Suprapubic skin (tissue), 4 donors: ENCODE data around the gene SMURF2. TPM values are rescaled to one million over a fixed set of nuclear protein-coding genes. Genes with fewer than 3 reads are reported as not detected.

ENCODE experiments used
- DNase-seq, 2 donors: peaks; one replicate each; pipeline ENCODE4 v3.0.0-alpha.2; 2019; ENCODE audit warnings: low spot score in 2 of 2
- H3K27ac ChIP-seq: fragments of 200-600 bp; sonication (generic); one replicate; pipeline ENCODE4 v1.5.1; 2019
- H3K27me3 ChIP-seq: fragments of 200-600 bp; sonication (generic); one replicate; pipeline ENCODE4 v1.5.1; 2019
- H3K36me3 ChIP-seq: fragments of 200-600 bp; sonication (generic); one replicate; pipeline ENCODE4 v1.5.1; 2019
- H3K4me1 ChIP-seq: fragments of 200-600 bp; sonication (generic); one replicate; pipeline ENCODE4 v1.5.1; 2019
- H3K4me3 ChIP-seq: fragments of 200-600 bp; sonication (generic); one replicate; pipeline ENCODE4 v1.5.1; 2019; ENCODE audit warnings: mild to moderate bottlenecking
- H3K9me3 ChIP-seq: fragments of 200-600 bp; sonication (generic); one replicate; pipeline ENCODE4 v1.5.1; 2019
- CTCF ChIP-seq, 2 donors: fragments of 200-600 bp in 1 of 2; fragments of 450-650 bp in 1 of 2; sonication (generic) in 1 of 2; IDR thresholded peaks; one replicate each; pipeline ENCODE4 v1.5.1; 2016 to 2019; ENCODE audit warnings: antibody characterized with exemption in 2 of 2, mild to moderate bottlenecking in 1 of 2, moderate library complexity in 1 of 2
- EP300 ChIP-seq: sonication (generic); formaldehyde crosslinking; IDR thresholded peaks from one replicate; pipeline ENCODE4 v1.6.1; 2017; ENCODE audit warnings: antibody characterized with exemption
- POLR2A ChIP-seq, 2 donors: fragments of 450-650 bp; IDR thresholded peaks; one replicate each; pipeline ENCODE4 v1.6.1; 2017; ENCODE audit warnings: antibody characterized with exemption in 2 of 2, mild to moderate bottlenecking in 2 of 2, moderate library complexity in 2 of 2
- POLR2AphosphoS5 ChIP-seq, 3 donors: sonication (generic); formaldehyde crosslinking; IDR thresholded peaks; one replicate each; pipeline ENCODE4 v1.6.1; 2017; ENCODE audit warnings: antibody characterized with exemption in 3 of 3
- WGBS: methylation state at CpG from one replicate; pipeline ENCODE4 v1.1.5; 2018; 5-methylcytosine and 5-hydroxymethylcytosine counted together
- total RNA-seq, 4 donors: library from RNA; depleted of rRNA; stranded (reverse); fragments of >200 nt; gene quantifications; one replicate each; pipeline ENCODE4 v1.1.0, GENCODE V29; 2016

The SMURF2 gene
- total RNA-seq, 4 donors from 2014 or later = 19.4 to 28.6 (median 25.2) TPM

GRCh38 chr17:64657610-64658125 lies 4.4 kb downstream of the SMURF2 start:
- Histone ChIP-seq H3K27ac (no peak overlapping the region), H3K27me3 (no peaks in the 10 kb centered on the region), H3K4me1 (peaks cover 44% of the 10 kb centered on the region), H3K9me3 (no peaks in the 10 kb centered on the region), H3K36me3 (no peaks in the 10 kb centered on the region), H3K4me3 (no peak overlapping the region)
- TF ChIP-seq CTCF (IDR thresholded peaks at IDR 0.05) (no peak), EP300 (no peak), POLR2A (IDR thresholded peaks at IDR 0.05) (no peak), POLR2AphosphoS5 (IDR thresholded peaks at IDR 0.05) (no peak)
- 80% methylated on average over 6 of the region's 6 CpGs for WGBS
- DNase-seq = no peak

GRCh38 chr17:64655704-64656103 lies 6.4 kb downstream of the SMURF2 start:
- no peak overlapping the region for H3K4me3 ChIP-seq
- H3K36me3 ChIP-seq = no peaks in the 10 kb centered on the region
- H3K27ac ChIP-seq = no peak overlapping the region
- no peaks in the 10 kb centered on the region for H3K27me3 ChIP-seq
- TF ChIP-seq CTCF (IDR thresholded peaks at IDR 0.05) = no peak
- TF ChIP-seq EP300 = no peak
- TF ChIP-seq POLR2A (IDR thresholded peaks at IDR 0.05) = no peak
- TF ChIP-seq POLR2AphosphoS5 (IDR thresholded peaks at IDR 0.05) = no peak
- H3K9me3 ChIP-seq = no peaks in the 10 kb centered on the region
- no peak for DNase-seq
- peaks cover 43% of the 10 kb centered on the region for H3K4me1 ChIP-seq
- WGBS = 94% methylated on average over 2 of the region's 2 CpGs

GRCh38 chr17:64653985-64654355 lies 8.1 kb downstream of the SMURF2 start:
- 55% methylated on average over 4 of the region's 4 CpGs for WGBS
- Histone ChIP-seq H3K27me3 (no peaks in the 10 kb centered on the region), H3K4me1 (peaks cover 28% of the 10 kb centered on the region), H3K27ac (no peak overlapping the region), H3K9me3 (no peaks in the 10 kb centered on the region), H3K36me3 (no peaks in the 10 kb centered on the region), H3K4me3 (no peak overlapping the region)
- TF ChIP-seq POLR2AphosphoS5 (IDR thresholded peaks at IDR 0.05) (no peak), EP300 (no peak), POLR2A (IDR thresholded peaks at IDR 0.05) (no peak), CTCF (IDR thresholded peaks at IDR 0.05) (no peak)
- DNase-seq = no peak

GRCh38 chr17:64653325-64653984 lies 8.7 kb downstream of the SMURF2 start:
- Histone ChIP-seq H3K9me3 (no peaks in the 10 kb centered on the region), H3K36me3 (no peaks in the 10 kb centered on the region), H3K27me3 (no peaks in the 10 kb centered on the region), H3K4me3 (no peak overlapping the region), H3K4me1 (peaks cover 26% of the 10 kb centered on the region), H3K27ac (no peak overlapping the region)
- WGBS = 56% methylated on average over 6 of the region's 6 CpGs
- no peak for DNase-seq
- no peak for TF ChIP-seq POLR2A (IDR thresholded peaks at IDR 0.05)
- no peak for TF ChIP-seq POLR2AphosphoS5 (IDR thresholded peaks at IDR 0.05)

- TF ChIP-seq POLR2A (IDR thresholded peaks at IDR 0.05) (no peak), CTCF (IDR thresholded peaks at IDR 0.05) (no peak), EP300 (no peak), POLR2AphosphoS5 (IDR thresholded peaks at IDR 0.05) (no peak)
- H3K27me3 ChIP-seq = no peaks in the 10 kb centered on the region
- H3K4me1 ChIP-seq = peaks cover 20% of the 10 kb centered on the region
- no peak overlapping the region for H3K4me3 ChIP-seq
- no peaks in the 10 kb centered on the region for H3K36me3 ChIP-seq
- H3K27ac ChIP-seq = no peak overlapping the region
- 64% methylated on average over 3 of the region's 3 CpGs for WGBS
- DNase-seq = no peak
- H3K9me3 ChIP-seq = no peaks in the 10 kb centered on the region
These were observed 10.2 kb downstream of the SMURF2 start for GRCh38 chr17:64651889-64652288.
